Aorta (tissue), 5 donors: ENCODE measurements around the gene RHOJ. TPM values are rescaled to one million over a fixed set of nuclear protein-coding genes. Genes with fewer than 3 reads are reported as not detected.

Experiments used
- ATAC-seq: fragments of 200-7000 bp; cut with Tn5 transposase; one replicate; pipeline ENCODE4 v1.9.1; 2022; ENCODE audit warnings: moderate library complexity; ENCODE audit not compliant: low FRiP score
- DNase-seq, 2 donors: peaks; one replicate each; pipeline ENCODE4 v3.0.0-alpha.2; 2020
- H3K27ac ChIP-seq, 2 donors: one replicate each; pipeline ENCODE4 v1.5.1; 2013; ENCODE audit warnings: low read length in 2 of 2, mild to moderate bottlenecking in 2 of 2, moderate library complexity in 2 of 2, control low read depth in 1 of 2, inconsistent platforms in 1 of 2, low read depth in 1 of 2
- H3K27me3 ChIP-seq, 2 donors: one replicate each; pipeline ENCODE4 v1.6.1; 2013; ENCODE audit warnings: control low read depth in 1 of 2, low read length in 1 of 2, mild to moderate bottlenecking in 1 of 2, moderate library complexity in 1 of 2; ENCODE audit not compliant: insufficient read depth in 2 of 2, control insufficient read depth in 1 of 2
- H3K36me3 ChIP-seq, 2 donors: one replicate each; pipeline ENCODE4 v1.6.1; 2013; ENCODE audit warnings: control low read depth in 1 of 2, low read length in 1 of 2, mild to moderate bottlenecking in 1 of 2; ENCODE audit not compliant: insufficient read depth in 2 of 2, control insufficient read depth in 1 of 2
- H3K4me1 ChIP-seq, 2 donors: one replicate each; pipeline ENCODE4 v1.6.1; 2013; ENCODE audit warnings: low read length in 2 of 2, control low read depth in 1 of 2, mild to moderate bottlenecking in 1 of 2, moderate library complexity in 1 of 2; ENCODE audit not compliant: insufficient read depth in 2 of 2, control insufficient read depth in 1 of 2
- H3K4me3 ChIP-seq, 2 donors: one replicate each; pipeline ENCODE4 v1.5.1; 2013; ENCODE audit warnings: low read length in 2 of 2, control low read depth in 1 of 2, mild to moderate bottlenecking in 1 of 2
- H3K9me3 ChIP-seq: one replicate; pipeline ENCODE4 v1.6.1; 2013; ENCODE audit warnings: mild to moderate bottlenecking, low read length; ENCODE audit not compliant: control insufficient read depth
- WGBS, 2 donors: extraction: QIAGEN DNeasy Blood & Tissue Kit; methylation state at CpG; one replicate each; pipeline ENCODE4 v1.1.7; 2013; 5-methylcytosine and 5-hydroxymethylcytosine counted together
- intact Hi-C, 2 donors: fragments of 100-400 bp; cut with DNase I; formaldehyde crosslinking; loops; one replicate each; pipeline versions ENCODE4 v1.14.2 to v1.15.0; 2022
- polyA plus RNA-seq, 2 donors: library from polyadenylated mRNA; stranded (reverse); fragments of 200-250 nt; gene quantifications; one replicate each; pipeline ENCODE4 v1.2.3, GENCODE V29; 2013
- total RNA-seq, 2 donors: library from RNA; stranded (reverse); fragmentation: NEBNext Ultra II Directional; extraction: Animal tissue kit (Norgen Biotek cat#: 25700); gene quantifications; one replicate each; pipeline ENCODE4 v1.2.1, GENCODE V29; 2021
- donor health status: healthy with polysubstance abuse.
- donor health status: Bipolar disorder and iron deficiency.
- donor health status: DM: no; HTN: no; CAD: no.
- donor health status: DM: no; HTN: no; CAD: no.
- donor health status: DM: yes; HTN: yes; CAD: no.

The RHOJ gene
- total and polyA plus RNA-seq, 4 donors = 10.8 to 56.6 (median 27.0) TPM

DNA sequence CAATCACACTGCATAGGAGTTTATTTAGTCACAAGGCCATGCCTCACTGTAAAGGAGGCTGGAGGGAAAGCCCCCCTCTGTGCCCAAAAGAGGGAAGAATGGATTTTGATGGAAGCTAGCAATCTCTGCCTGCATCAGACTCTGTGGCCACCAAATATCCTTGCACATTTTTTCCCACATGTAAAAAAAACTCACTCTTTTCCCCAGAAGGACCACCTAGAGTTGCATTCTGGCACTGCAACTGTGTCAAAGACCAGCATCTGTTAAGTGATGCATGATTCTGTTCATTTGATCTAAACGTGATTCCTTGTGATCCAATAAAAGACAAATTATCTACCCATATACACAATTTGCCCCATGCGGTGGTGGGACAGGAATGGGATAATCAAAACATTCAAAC, 8.0 kb downstream of the RHOJ start:
- DNase-seq (no peak), ATAC-seq (no peak)
- H3K27ac ChIP-seq = no peak overlapping the region
- no peaks in the 10 kb centered on the region for H3K27me3 ChIP-seq
- WGBS, 2 donors = 83 to 86% methylated on average over 2 of the region's 2 CpGs
- H3K4me1 ChIP-seq = peaks cover 0 to 2% of the 10 kb centered on the region in 2 donors
- H3K4me3 ChIP-seq = no peak overlapping the region
- no peaks in the 10 kb centered on the region for H3K9me3 ChIP-seq
- intact Hi-C loops = no loop called here
- no peaks in the 10 kb centered on the region for H3K36me3 ChIP-seq

DNA sequence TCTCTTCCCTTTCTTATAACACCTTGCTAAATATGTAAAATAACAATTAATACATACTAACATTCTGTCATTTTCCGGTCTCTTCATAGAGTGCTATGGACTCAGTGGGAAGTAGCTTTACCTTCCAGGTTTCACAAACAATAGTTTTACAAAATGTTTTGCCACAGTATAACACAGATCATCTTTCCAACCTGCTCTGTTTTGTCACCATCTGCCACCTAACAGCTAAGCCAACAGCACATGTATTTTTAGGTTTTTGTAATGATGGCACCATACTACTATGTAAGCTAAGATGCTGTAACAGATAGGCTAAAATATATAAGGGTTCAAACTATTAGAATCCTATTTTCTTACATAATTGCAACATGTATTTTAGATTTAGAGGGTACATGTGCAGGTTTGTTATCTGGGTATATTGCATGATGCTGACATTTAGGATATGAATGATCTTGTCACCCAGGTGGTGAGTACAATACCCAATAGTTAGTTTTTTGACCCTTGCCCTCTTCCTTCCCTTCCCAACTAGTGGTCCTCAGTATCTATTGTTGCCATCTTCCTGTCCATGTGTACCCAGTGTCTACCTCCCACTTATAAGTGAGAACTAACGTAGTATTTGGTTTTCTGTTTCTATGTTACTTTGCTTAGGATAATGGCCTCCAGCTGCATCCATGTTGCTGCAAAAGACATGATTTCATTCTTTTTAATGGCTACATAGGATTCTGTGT, 8.7 kb downstream of the RHOJ start:
- Histone ChIP-seq H3K27me3 (no peaks in the 10 kb centered on the region), H3K9me3 (no peaks in the 10 kb centered on the region), H3K4me1 (peaks cover 0 to 2% of the 10 kb centered on the region in 2 donors), H3K4me3 (no peak overlapping the region), H3K27ac (no peak overlapping the region), H3K36me3 (no peaks in the 10 kb centered on the region)
- 97 to 99% methylated on average over 2 of the region's 2 CpGs for WGBS, 2 donors
- ATAC-seq = no peak
- intact Hi-C loops = no loop called here
- DNase-seq = no peak

DNA sequence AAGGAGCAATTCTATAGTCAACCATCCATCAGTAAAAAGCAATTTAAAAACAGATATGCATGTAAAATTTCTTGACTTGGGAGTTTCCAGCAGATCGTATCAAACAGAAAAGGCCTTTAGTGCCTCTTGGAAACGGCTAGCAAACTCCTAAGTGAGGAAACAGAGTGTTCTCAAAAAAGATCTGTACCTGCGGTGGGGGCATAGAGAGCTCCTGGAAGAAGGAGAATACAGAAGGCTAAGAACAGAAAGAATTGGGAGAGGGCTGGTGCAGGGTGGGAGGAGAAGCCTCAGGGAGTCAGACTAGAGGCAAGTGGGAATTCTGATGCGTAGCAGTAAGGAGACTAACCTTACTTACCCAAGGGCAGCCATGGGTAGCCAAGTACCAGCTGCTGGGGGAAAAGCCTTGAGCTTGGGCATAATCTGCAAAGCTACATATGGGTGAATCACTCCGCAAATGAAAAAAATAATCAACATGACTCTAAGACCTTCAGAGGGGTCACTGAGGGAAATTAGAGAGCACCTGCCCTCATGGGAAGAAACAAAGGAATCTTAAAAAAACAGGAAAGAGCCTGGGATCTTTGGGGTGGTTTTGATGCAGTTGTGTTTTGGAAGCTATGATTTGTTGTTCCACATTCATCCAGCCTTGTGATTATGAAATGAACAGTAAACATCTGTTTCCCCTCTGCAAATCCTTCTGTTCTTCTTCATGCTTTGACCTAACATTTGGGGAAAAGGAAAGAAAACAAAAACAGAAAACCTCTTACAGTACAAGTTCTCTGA, 10.4 kb downstream of the RHOJ start:
- Histone ChIP-seq H3K27me3 (no peaks in the 10 kb centered on the region), H3K36me3 (no peaks in the 10 kb centered on the region), H3K4me3 (no peak overlapping the region), H3K4me1 (no peaks in the 10 kb centered on the region), H3K9me3 (no peaks in the 10 kb centered on the region), H3K27ac (no peak overlapping the region)
- DNase-seq (no peak), ATAC-seq (no peak)
- WGBS, 2 donors = 90% methylated on average over 5 of the region's 5 CpGs
- intact Hi-C loops = no loop called here

DNA sequence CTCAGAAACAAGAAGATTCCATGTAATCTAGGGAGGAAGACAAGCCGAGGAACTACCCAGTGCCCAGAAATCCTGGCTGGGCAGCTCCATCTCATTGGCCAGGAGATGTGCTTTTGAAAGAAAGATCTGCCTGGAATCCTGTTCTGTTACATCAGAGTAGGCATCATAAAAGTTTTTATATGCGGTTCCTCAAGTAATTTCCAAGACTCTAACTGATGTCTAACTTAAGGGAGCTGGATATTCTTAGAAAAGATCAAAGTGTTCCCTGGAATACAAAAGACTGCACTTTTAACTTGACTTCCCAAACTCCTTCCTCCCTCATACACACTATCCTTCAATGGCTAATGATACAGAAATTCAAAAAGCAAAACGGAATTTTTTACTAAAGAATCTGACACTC, 16.3 kb downstream of the RHOJ start:
- H3K9me3 ChIP-seq = no peaks in the 10 kb centered on the region
- no peak for ATAC-seq
- peaks cover 0 to 5% of the 10 kb centered on the region in 2 donors for H3K4me1 ChIP-seq
- H3K27me3 ChIP-seq = no peaks in the 10 kb centered on the region
- no peak overlapping the region for H3K4me3 ChIP-seq
- H3K36me3 ChIP-seq = no peaks in the 10 kb centered on the region
- intact Hi-C loops = no loop called here
- no peak for DNase-seq
- 57 to 72% methylated on average over 3 of the region's 3 CpGs for WGBS, 2 donors
- H3K27ac ChIP-seq = no peak overlapping the region

DNA sequence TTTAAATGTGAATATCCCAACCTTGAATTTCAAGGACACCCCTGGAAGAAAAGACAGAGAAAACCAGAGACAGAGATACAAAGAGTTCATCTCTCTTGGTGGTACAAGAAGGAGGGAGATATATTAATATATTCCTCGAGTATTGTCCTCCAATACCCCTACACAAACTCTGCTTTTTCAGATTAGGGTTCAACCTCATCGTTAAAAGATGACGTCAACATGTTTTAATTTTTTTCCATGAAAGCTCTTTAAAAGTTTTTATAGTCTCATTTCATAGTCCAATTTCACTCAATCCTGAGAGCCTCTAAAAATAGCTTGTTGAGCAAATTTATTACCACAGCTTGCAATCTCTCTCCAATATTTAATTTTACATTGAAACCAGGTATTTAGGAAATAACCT, 19.4 kb downstream of the RHOJ start:
- Histone ChIP-seq H3K36me3 (no peaks in the 10 kb centered on the region), H3K9me3 (no peaks in the 10 kb centered on the region), H3K27ac (no peak overlapping the region), H3K27me3 (no peaks in the 10 kb centered on the region), H3K4me1 (peaks cover 0 to 5% of the 10 kb centered on the region in 2 donors), H3K4me3 (no peak overlapping the region)
- intact Hi-C loops = no loop called here
- no peak for DNase-seq
- WGBS, 2 donors = 13 to 18% methylated on average over 3 of the region's 3 CpGs
- ATAC-seq = no peak

DNA sequence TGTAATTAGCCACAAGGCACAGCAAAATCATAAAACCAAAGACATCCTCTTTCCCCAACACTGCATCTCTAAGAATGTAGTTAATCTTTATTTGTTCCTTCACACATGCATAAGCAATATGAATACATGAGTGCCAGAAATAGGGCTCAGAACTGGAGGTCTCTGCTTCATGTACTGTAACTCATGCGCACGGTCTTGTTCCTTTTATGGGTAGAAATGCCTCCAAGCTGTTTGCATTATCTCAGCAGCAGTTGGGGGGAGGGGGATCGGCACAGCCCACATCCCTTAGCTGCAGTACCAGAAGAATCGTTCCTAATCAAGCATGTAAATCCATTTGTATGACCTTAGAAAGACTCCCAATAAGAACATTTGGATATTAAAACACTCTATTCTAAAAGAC, 20.0 kb downstream of the RHOJ start:
- 21% methylated on average over 4 of the region's 4 CpGs for WGBS, 2 donors
- Histone ChIP-seq H3K4me3 (no peak overlapping the region), H3K4me1 (peaks cover 0 to 5% of the 10 kb centered on the region in 2 donors), H3K27me3 (no peaks in the 10 kb centered on the region), H3K27ac (no peak overlapping the region), H3K36me3 (no peaks in the 10 kb centered on the region), H3K9me3 (no peaks in the 10 kb centered on the region)
- DNase-seq = no peak
- no peak for ATAC-seq
- intact Hi-C loops = no loop called here

DNA sequence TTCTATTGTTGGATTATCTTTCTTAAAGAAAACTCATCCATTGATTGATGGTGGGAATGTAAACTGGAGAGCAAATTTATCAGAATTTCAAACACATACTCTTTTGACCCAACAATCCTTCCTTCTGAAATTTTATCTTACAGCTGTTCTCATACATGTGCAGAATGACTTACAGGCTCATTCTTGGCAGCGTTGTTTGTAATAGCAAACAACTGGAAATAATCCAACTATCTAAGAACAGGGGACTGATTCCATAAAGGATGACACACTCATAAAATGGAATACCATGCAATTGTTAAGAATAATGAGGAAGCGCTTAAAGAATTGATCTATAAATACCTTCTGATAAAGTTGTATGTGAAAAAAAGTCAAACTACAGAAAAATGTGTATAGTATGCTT, 24.0 kb downstream of the RHOJ start:
- H3K4me3 ChIP-seq = no peak overlapping the region
- peaks cover 1% of the 10 kb centered on the region for H3K9me3 ChIP-seq
- WGBS, 2 donors = 72 to 75% methylated on average over 2 of the region's 2 CpGs
- no peaks in the 10 kb centered on the region for H3K27me3 ChIP-seq
- no peak overlapping the region for H3K27ac ChIP-seq
- intact Hi-C loops = no loop called here
- H3K4me1 ChIP-seq = peaks cover 0 to 3% of the 10 kb centered on the region in 2 donors
- DNase-seq = no peak
- ATAC-seq = no peak
- H3K36me3 ChIP-seq = no peaks in the 10 kb centered on the region

DNA sequence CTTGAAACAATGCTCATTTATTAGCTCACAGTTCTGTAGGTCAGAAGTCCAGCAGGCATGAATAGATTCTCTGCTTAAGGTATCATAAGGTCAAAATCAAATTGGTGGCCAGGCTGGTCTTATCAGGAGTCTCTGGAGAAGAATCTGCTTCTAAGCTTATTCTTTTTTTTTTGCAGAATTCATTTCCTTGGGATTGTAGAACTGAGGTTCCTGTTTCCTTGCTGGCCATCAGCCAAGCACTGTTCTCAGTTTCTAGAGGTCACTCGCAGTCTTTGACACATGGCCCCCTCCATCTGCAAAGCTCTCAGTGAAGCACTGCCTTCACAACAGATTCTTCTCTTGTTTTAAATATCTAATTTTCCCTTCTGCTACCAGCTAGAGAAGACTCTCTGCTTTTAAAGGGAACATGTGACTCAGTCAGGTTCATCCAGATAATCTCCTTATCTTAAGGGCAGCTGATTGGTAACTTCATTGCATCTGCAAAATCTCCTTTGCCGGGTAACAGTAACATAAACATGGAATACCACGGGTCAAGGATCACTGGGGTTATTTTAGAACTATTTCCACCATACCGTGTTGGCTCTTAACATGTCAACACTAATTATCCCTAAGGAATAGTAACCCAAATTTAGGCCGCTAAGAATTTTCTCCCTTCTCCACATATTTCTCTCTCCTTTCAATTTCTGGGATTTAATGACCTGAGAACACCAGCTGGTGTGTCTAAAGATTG, 25.3 kb downstream of the RHOJ start:
- intact Hi-C loops = no loop called here
- H3K27ac ChIP-seq = no peak overlapping the region
- WGBS, 2 donors = 52 to 58% methylated on average over 5 of the region's 5 CpGs
- H3K27me3 ChIP-seq = no peaks in the 10 kb centered on the region
- H3K4me3 ChIP-seq = no peak overlapping the region
- no peaks in the 10 kb centered on the region for H3K4me1 ChIP-seq
- no peak for ATAC-seq
- H3K36me3 ChIP-seq = no peaks in the 10 kb centered on the region
- no peak for DNase-seq
- peaks cover 1% of the 10 kb centered on the region for H3K9me3 ChIP-seq
